Spleen (tissue), 7 donors: ENCODE data around the gene SMCHD1.

Experiments used
- POLR2A ChIP-seq, 3 donors: fragments of 450-650 bp; IDR thresholded peaks; one replicate each; pipeline ENCODE4 v1.5.1; 2017; ENCODE audit warnings: antibody characterized with exemption in 3 of 3, mild to moderate bottlenecking in 1 of 3
- TF ChIP-seq, protein P1 (sequence below), 11 experiments: fragments of 200-600 bp in 7 of 11; fragments of 450-650 bp in 4 of 11; sonication (generic) in 4 of 11; IDR thresholded peaks in 8 of 11; conservative IDR thresholded peaks in 3 of 11; 1 replicate in 7 of 11; 2 replicates in 4 of 11; pipeline versions ENCODE4 v1.4.0 to v1.8.0; 2016 to 2021; ENCODE audit warnings: antibody characterized with exemption in 11 of 11, inconsistent platforms in 4 of 11, mild to moderate bottlenecking in 1 of 11
- donor health status: DM: no; HTN: no; CAD: no; lungs with moderate emphysema.
- donor health status: DM: no; HTN: no; CAD: no.
- donor health status: DM: no; HTN: no; CAD: no.

DNA sequence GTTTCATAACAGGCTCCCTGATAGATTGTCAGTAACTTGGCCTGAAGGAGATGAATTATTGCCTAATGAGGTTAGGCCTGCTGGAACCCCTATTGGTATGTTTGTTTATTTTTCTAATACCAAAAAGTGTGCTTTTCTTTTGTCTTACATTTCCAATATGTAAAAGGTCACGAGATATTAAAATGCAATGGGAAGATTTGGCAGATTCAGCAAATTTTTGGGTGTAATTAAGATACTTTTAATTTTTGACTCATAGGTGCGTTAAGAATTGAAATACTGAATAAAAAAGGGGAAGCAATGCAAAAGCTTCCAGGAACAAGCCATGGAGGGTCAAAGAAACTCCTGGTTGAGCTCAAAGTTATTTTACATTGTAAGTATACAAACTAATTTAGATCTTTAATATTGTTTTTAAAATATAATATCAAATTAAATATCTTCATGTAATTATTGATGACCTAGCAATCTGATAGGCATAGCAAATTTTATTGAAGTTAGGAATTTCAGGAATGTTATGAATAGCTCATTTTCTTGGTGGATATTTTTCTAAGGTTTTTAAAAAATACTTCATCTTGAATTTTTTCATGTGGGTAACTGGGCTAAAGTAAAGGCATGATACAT, 52.1 kb downstream of the SMCHD1 start:
- TF ChIP-seq, protein P1, sequence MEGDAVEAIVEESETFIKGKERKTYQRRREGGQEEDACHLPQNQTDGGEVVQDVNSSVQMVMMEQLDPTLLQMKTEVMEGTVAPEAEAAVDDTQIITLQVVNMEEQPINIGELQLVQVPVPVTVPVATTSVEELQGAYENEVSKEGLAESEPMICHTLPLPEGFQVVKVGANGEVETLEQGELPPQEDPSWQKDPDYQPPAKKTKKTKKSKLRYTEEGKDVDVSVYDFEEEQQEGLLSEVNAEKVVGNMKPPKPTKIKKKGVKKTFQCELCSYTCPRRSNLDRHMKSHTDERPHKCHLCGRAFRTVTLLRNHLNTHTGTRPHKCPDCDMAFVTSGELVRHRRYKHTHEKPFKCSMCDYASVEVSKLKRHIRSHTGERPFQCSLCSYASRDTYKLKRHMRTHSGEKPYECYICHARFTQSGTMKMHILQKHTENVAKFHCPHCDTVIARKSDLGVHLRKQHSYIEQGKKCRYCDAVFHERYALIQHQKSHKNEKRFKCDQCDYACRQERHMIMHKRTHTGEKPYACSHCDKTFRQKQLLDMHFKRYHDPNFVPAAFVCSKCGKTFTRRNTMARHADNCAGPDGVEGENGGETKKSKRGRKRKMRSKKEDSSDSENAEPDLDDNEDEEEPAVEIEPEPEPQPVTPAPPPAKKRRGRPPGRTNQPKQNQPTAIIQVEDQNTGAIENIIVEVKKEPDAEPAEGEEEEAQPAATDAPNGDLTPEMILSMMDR (IDR thresholded peaks at IDR 0.05 in 8 of 11, conservative IDR thresholded peaks at IDR 0.05 in 3 of 11): no peak
- TF ChIP-seq POLR2A (IDR thresholded peaks at IDR 0.05): no peak
